HG03025 (cell line): ENCODE data around the gene RNF187.
"Not testable (repeated sequence)": the region's sequence is repeated elsewhere in the genome, so short reads cannot be mapped to it uniquely, and the experiment has no call there.

Experiments used
- ATAC-seq: cut with Tn5 transposase; IDR thresholded peaks from one replicate; pipeline ENCODE4 v1.9.1; 2021; ENCODE audit warnings: mild to moderate bottlenecking, moderate library complexity; ENCODE audit not compliant: unreplicated experiment, low FRiP score

RNF187 gene

GRCh38 chr1:228459091-228459993, 27.8 kb upstream of the RNF187 start:
- ATAC-seq = no peak

GRCh38 chr1:228460821-228461220, 26.4 kb upstream of the RNF187 start:
- ATAC-seq = no peak

DNA sequence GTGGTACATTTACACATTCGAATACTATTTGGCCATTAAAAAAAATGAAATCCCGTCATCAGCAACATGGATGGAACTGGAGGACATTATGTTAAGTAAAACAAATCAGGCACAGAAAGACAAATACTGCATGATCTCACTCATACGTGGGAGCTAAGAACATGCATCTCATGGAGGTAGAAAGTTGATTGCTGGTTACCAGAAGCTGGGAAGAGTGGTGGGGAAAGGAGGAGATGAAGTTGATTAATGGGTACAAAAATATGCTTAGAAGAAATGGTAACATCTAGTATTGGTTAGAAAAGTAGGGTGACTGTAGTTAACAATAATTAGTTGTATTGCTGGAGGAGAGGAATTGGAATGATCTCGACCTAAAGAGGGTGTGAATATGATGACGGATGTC, 24.6 kb upstream of the RNF187 start:
- ATAC-seq = no peak

DNA sequence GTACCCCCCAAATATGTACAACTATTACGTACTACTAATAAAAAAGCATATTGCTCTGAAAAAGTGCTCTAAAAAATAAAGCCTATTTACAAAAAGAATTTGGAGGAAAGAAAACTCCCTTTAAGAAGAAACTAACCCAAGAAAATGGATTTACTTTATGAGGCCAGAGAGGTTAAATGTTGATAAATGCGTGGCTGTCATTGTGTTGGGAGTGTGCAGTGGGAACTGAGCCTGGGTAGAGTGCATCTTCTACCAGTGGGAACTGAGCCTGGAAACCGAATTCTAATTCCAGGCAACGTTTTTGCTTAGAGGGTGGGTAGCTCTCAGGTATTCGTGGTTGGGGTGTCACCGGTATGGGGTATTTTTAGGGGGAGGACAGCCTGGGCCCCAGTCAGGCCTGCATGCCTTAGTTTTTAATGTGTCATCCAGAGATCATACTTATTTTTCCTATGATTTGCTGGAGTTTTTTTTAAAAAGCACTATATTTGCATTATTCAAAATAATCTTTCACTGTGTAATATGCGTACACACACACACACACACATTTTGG, 24.1 kb upstream of the RNF187 start:
- ATAC-seq = no peak

- peak; percentile 46 for ATAC-seq
These were observed 23.4 kb upstream of the RNF187 start for GRCh38 chr1:228463559-228464455.

DNA sequence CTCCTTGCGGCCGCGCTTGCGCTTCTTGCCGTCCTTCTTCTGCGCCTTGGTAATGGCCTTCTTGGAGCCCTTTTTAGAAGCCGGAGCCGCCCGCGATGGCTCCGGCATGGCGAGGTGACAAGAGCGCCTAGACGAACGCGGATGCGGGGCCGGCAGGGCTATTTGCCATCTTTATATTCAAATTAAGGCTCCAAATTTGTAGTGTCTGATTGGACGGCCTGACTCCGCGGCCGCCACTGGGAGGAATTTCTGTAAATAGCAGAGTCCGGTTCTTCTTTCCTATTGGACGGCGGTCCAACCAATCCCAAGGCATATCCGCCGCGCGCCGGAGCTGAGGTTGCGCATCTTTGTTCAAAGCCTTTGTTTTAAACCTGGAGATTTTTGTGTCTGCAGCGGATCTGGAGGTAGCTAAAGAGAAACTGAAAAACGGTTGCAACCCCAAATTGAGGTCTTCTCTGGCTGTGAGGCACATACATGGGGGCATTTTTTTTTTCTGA, 22.6 kb upstream of the RNF187 start:
- peak; percentile 86 for ATAC-seq

GRCh38 chr1:228465141-228465540, 22.0 kb upstream of the RNF187 start:
- no peak for ATAC-seq

DNA sequence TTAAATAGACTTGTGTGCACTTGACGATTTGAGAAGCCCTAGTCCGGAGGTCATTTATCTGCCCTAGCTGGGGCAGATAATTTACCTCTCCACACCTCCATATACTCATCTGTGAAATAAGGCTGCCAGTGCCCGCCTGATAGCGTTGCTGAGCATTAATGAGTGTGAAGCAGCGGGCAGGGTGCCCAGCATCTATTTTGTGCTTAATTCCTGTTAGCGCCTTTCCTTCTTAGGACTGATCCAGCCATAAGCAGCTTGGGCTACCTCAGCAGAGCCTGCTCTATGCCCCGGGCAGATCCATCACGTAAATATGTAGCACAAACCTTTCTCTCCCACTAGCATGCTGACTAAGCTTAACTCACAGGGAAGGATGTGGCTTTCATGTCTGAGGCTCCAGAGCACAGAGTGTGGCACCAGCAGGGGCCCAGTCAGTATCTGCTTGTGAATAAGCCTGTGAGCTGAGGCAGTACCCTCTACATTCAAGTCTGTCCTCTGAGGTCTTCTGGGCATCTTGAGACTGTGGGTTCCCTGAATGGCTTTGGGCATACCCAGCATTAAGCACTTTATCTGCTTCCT, 21.5 kb upstream of the RNF187 start:
- ATAC-seq = no peak

- not testable (repeated sequence) for ATAC-seq
These were observed 19.0 kb upstream of the RNF187 start for GRCh38 chr1:228468188-228468587.

DNA sequence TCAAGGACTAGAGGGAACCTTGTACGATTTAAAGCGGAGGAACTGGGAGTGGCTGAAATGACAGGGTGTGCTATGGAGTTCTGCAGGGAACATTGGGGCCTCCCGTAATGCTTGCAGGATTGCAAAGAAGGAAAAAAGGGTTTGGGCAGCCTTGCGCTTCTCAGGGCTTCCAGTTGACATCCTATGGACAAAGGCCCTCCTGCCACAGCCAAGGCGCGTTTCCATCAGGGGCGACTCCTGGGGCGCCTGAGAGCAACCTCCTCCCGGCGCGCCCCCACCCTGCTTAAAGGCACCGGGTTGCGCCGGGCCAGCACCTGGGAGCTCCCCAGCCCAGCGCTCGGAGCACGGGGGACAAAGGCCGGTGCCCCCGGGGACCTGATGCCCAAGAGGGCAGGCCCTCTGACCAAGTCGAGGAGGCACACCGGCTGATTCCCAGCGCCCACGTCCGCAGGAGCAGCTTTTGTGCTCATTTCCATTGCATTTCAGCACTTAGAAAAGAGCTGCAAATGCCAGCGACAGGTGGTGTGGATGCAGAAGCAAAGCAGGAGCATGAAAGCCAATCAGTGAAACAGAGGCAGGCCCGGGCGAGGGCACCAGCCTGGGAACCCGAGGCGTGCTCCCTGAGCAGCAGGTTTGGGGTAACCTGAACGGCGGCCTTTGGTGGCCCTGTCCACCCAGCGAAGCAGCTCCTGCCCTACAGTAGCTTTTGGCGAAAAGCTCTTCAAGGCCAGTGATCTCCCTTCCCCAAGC, 17.6 kb upstream of the RNF187 start:
- no peak for ATAC-seq

GRCh38 chr1:228471154-228471761, 15.9 kb upstream of the RNF187 start:
- ATAC-seq = no peak

DNA sequence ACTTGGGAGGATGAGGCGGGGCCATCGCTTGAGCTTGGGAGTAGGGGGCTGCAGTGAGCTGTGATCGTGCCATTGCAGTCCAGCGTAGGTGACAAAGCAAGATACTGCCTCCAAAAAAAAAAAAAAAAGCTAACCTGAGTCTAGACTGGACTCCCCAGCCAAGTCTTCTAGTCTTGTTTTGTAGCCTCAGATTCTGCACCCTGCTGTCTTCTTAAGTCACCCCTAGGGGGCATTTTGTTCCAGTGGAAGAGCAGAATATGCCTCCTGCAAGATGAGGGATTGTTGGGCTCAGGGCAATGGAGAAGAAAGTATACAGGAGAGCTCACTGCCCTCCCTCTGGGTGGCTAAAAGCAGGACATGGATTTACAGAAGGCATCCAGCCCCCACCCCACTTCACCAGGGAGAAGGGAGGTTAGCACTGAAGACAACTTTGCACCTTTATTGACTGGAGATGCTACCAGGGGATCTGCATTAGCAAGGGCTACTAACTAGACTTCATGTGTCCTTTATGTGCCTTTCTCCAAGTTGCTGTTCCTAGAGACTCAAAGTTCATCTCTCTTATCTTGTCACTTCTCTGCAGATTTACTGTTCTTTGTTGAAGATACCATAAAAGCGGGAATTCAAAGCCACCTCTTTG, 15.3 kb upstream of the RNF187 start:
- ATAC-seq = no peak

DNA sequence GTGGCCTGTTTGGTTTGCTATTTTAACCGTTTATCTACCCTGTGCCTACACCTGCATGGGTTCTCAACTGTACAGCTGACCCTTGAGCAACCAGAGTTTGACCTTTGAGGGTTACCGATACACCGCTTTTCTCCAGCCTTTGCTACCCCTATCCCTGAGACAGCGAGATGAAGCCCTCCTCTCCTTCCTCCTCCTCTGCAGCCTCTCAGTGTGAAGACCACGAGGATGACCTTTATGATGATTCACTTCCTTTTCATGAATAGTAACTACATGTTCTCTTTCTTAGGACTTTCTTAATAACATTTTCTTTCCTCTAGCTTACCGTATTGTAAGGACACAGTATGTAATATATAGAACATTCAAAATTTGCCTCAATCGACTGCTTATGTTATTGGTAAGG, 14.5 kb upstream of the RNF187 start:
- no peak for ATAC-seq

- no peak for ATAC-seq
These were observed 12.7 kb upstream of the RNF187 start for GRCh38 chr1:228474507-228474906.

DNA sequence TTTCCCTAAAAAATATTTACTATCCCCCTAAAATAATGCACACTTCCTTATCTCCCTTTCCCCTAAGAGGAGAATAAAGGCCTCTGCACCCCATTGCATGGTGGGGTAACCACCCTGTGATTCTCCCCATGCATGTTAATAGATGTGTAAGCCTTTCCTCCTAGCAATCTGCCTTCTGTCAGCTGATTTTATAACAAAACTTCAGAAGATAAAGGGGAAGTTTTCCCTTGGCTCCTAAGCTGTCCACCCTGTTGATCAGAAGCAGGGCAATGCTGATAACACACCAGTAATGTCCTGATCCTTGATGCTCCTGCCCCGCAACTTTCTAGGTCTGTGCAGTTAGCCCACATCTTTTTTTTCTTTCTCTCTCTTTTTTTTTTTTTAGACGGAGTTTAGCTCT, 11.4 kb upstream of the RNF187 start:
- ATAC-seq = no peak

DNA sequence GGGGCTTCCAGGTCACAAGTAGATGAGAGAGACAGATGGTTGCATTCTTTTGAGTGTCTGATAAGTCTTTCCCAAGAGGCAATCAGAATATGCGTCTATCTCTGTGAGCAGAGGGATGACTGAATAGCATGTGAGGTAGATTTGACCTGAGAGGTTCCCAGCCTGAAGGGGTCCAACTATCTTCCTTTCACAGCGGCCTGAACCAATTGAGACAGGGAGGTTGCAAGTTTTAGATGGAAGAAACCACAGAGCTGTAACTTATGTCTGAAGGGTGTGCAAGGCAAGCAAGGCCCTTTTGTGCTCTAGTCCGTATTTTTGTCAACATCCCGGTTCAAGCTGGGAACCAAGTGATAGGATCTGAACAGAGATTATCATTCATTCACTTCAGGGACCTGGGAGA, 9.9 kb upstream of the RNF187 start:
- no peak for ATAC-seq

GRCh38 chr1:228478326-228478725, 8.9 kb upstream of the RNF187 start:
- ATAC-seq = no peak

GRCh38 chr1:228478912-228479711, 8.1 kb upstream of the RNF187 start:
- no peak for ATAC-seq
